ENCODE data around the gene CTSC. TPM values are rescaled to one million over a fixed set of nuclear protein-coding genes. Genes with fewer than 3 reads are reported as not detected.

CTSC gene
- total RNA-seq, 1 experiment from 2014 or later, result 38.0 TPM

- TF ChIP-seq CTCF (IDR thresholded peaks at IDR 0.05 in 2 of 3, conservative IDR thresholded peaks at IDR 0.05 in 1 of 3; ENCODE audit: borderline replicate concordance in 1 of 3, insufficient read depth in 1 of 3, low read depth in 2 of 3, low read length in 2 of 3) (no peak), SRF (IDR thresholded peaks at IDR 0.05; ENCODE audit: low read depth) (no peak), SIN3A (IDR thresholded peaks at IDR 0.05; ENCODE audit: low read depth) (no peak)
Measured at GRCh38 chr11:88250566-88251242, 86.8 kb downstream of the CTSC start (continued).

- RAD21 ChIA-PET (ENCODE audit: low non-redundant PET in 1 of 2, low total read pairs in 2 of 2, uncharacterized antibody in 2 of 2, unreplicated experiment in 2 of 2), result no interaction called here
- ATAC-seq, result no peak
Measured at GRCh38 chr11:88249706-88250105, 87.8 kb downstream of the CTSC start.

More at GRCh38 chr11:88249706-88250105, 87.8 kb downstream of the CTSC start:
- no TSS peak for BruUV-seq (replicated peaks)
- Histone ChIP-seq H3K27ac (ENCODE audit: low read depth, low read length) (no peak overlapping the region), H3K27me3 (ENCODE audit: insufficient read depth, low read length) (no peaks in the 10 kb centered on the region), H3K4me2 (ENCODE audit: low read length) (no peak overlapping the region), H3K9me3 (ENCODE audit: control insufficient read depth in 1 of 2, insufficient read depth in 1 of 2, low read depth in 1 of 2, low read length in 2 of 2) (no peaks in the 10 kb centered on the region), H3K36me3 (ENCODE audit: control insufficient read depth in 1 of 2, insufficient read depth in 2 of 2, low read length in 2 of 2) (no peaks in the 10 kb centered on the region), H3K79me2 (ENCODE audit: insufficient read depth, low read length) (no peaks in the 10 kb centered on the region), H3K4me1 (ENCODE audit: control insufficient read depth in 1 of 2, insufficient read depth in 2 of 2, low read length in 2 of 2) (no peaks in the 10 kb centered on the region; a peak in 1 of 4 replicates), H3K4me3 (replicated peaks in 1 of 2; ENCODE audit: low read depth in 1 of 2, low read length in 2 of 2) (no peak overlapping the region), H3K9ac (ENCODE audit: low read length) (no peak overlapping the region), H4K20me1 (ENCODE audit: insufficient read depth) (no peaks in the 10 kb centered on the region), H3K9me2 (ENCODE audit: insufficient read depth) (no peaks in the 10 kb centered on the region), H2AFZ (ENCODE audit: low read depth, low read length, poor library complexity, severe bottlenecking) (no peak overlapping the region)
- ChIA-PET POLR2A (no interaction called here), CTCF (no interaction called here)
- no peak for TF ChIP-seq REST (IDR thresholded peaks at IDR 0.05; ENCODE audit: low read depth)
- no peak for TF ChIP-seq MAX (IDR thresholded peaks at IDR 0.05)
- no peak for TF ChIP-seq EZH2 (IDR thresholded peaks at IDR 0.05)
- TF ChIP-seq POLR2AphosphoS5 (IDR thresholded peaks at IDR 0.05; ENCODE audit: low read depth, low read length), result no peak
- TF ChIP-seq ZNF274 (IDR thresholded peaks at IDR 0.05; ENCODE audit: low read depth, low read length), result no peak
- no peak for TF ChIP-seq CEBPB (IDR thresholded peaks at IDR 0.05; ENCODE audit: low read depth)
- TF ChIP-seq SP1 (IDR thresholded peaks at IDR 0.05; ENCODE audit: low read depth), result no peak
- TF ChIP-seq YY1 (IDR thresholded peaks at IDR 0.05; ENCODE audit: extremely low read depth, insufficient replicate concordance, low read depth, low read length), result no peak
- TF ChIP-seq CTCF (IDR thresholded peaks at IDR 0.05 in 2 of 3, conservative IDR thresholded peaks at IDR 0.05 in 1 of 3; ENCODE audit: borderline replicate concordance in 1 of 3, insufficient read depth in 1 of 3, low read depth in 2 of 3, low read length in 2 of 3), result no peak
- no peak for TF ChIP-seq SIN3A (IDR thresholded peaks at IDR 0.05; ENCODE audit: low read depth)
- no peak for TF ChIP-seq ZBTB33 (IDR thresholded peaks at IDR 0.05; ENCODE audit: extremely low read depth, insufficient replicate concordance, low read length)
- DNase-seq (ENCODE audit: low read depth, low spot score), result no peak
- intact Hi-C loops (cut with micrococcal nuclease), result no loop called here

Measured in HCT116 (cell line).